ENCODE measurements around the gene CEACAM20.
"Not testable (repeated sequence)": the region's sequence is repeated elsewhere in the genome, so short reads cannot be mapped to it uniquely, and the experiment has no call there.

CEACAM20 gene

GRCh38 chr19:44549507-44549906 lies 20.0 kb upstream of the CEACAM20 start:
- no peak overlapping the region for H3K4me3 ChIP-seq
- 0 out of 2 replicates have a peak, but pooled peaks cover 6% of the 10 kb centered on the region for H3K4me1 ChIP-seq
- no peak overlapping the region for H3K27ac ChIP-seq
- no peak for TF ChIP-seq Cebpa-rat (IDR thresholded peaks at IDR 0.05)
- H3K27me3 ChIP-seq: no peaks in the 10 kb centered on the region
- peaks cover 20% of the 10 kb centered on the region for H3K9me3 ChIP-seq
- no peak overlapping the region for H3K9ac ChIP-seq
- H3K36me3 ChIP-seq: no peaks in the 10 kb centered on the region
- no peaks in the 10 kb centered on the region for H4K20me1 ChIP-seq
- H3K4me2 ChIP-seq: no peak overlapping the region

- Histone ChIP-seq H3K36me3 (no peaks in the 10 kb centered on the region), H3K4me3 (no peak overlapping the region), H4K20me1 (no peaks in the 10 kb centered on the region), H3K9me3 (peaks cover 20% of the 10 kb centered on the region), H3K27ac (no peak overlapping the region), H3K4me2 (no peak overlapping the region), H3K9ac (no peak overlapping the region), H3K27me3 (no peaks in the 10 kb centered on the region), H3K4me1 (0 out of 2 replicates have a peak, but pooled peaks cover 4% of the 10 kb centered on the region)
- TF ChIP-seq Cebpa-rat (IDR thresholded peaks at IDR 0.05): no peak
Observed at GRCh38 chr19:44548736-44549135, 19.3 kb upstream of the CEACAM20 start.

- Histone ChIP-seq H3K27ac (no peak overlapping the region), H3K9me3 (peaks cover 7% of the 10 kb centered on the region), H3K36me3 (no peaks in the 10 kb centered on the region), H3K27me3 (no peaks in the 10 kb centered on the region), H3K9ac (no peak overlapping the region), H4K20me1 (no peaks in the 10 kb centered on the region), H3K4me2 (no peak overlapping the region), H3K4me3 (no peak overlapping the region), H3K4me1 (no peaks in the 10 kb centered on the region)
- no peak for TF ChIP-seq Cebpa-rat (IDR thresholded peaks at IDR 0.05)
Observed at GRCh38 chr19:44544031-44544430, 14.6 kb upstream of the CEACAM20 start.

GRCh38 chr19:44542671-44543070 lies 13.2 kb upstream of the CEACAM20 start:
- no peaks in the 10 kb centered on the region for H3K4me1 ChIP-seq
- no peaks in the 10 kb centered on the region for H3K27me3 ChIP-seq
- no peaks in the 10 kb centered on the region for H3K36me3 ChIP-seq
- no peak overlapping the region for H3K27ac ChIP-seq
- no peak overlapping the region for H3K9ac ChIP-seq
- no peak for TF ChIP-seq Cebpa-rat (IDR thresholded peaks at IDR 0.05)
- no peak overlapping the region for H3K4me3 ChIP-seq
- no peaks in the 10 kb centered on the region for H4K20me1 ChIP-seq
- peaks cover 4% of the 10 kb centered on the region for H3K9me3 ChIP-seq
- H3K4me2 ChIP-seq: no peak overlapping the region

GRCh38 chr19:44540736-44541135 lies 11.3 kb upstream of the CEACAM20 start:
- peaks cover 3% of the 10 kb centered on the region for H3K9me3 ChIP-seq
- no peaks in the 10 kb centered on the region for H3K4me1 ChIP-seq
- TF ChIP-seq Cebpa-rat (IDR thresholded peaks at IDR 0.05): no peak
- no peaks in the 10 kb centered on the region for H3K27me3 ChIP-seq
- no peaks in the 10 kb centered on the region for H3K36me3 ChIP-seq
- no peak overlapping the region for H3K4me3 ChIP-seq
- no peak overlapping the region for H3K9ac ChIP-seq
- H3K27ac ChIP-seq: no peak overlapping the region
- no peak overlapping the region for H3K4me2 ChIP-seq
- H4K20me1 ChIP-seq: no peaks in the 10 kb centered on the region

GRCh38 chr19:44539991-44540390 lies 10.5 kb upstream of the CEACAM20 start:
- H3K9ac ChIP-seq: no peak overlapping the region
- no peak for TF ChIP-seq Cebpa-rat (IDR thresholded peaks at IDR 0.05)
- no peak overlapping the region for H3K27ac ChIP-seq
- peaks cover 10% of the 10 kb centered on the region for H3K9me3 ChIP-seq
- no peaks in the 10 kb centered on the region for H3K27me3 ChIP-seq
- no peak overlapping the region for H3K4me2 ChIP-seq
- H4K20me1 ChIP-seq: no peaks in the 10 kb centered on the region
- H3K4me3 ChIP-seq: no peak overlapping the region
- H3K4me1 ChIP-seq: no peaks in the 10 kb centered on the region
- H3K36me3 ChIP-seq: no peaks in the 10 kb centered on the region

- Histone ChIP-seq H4K20me1 (no peaks in the 10 kb centered on the region), H3K9me3 (peaks cover 12% of the 10 kb centered on the region), H3K36me3 (no peaks in the 10 kb centered on the region), H3K4me1 (no peaks in the 10 kb centered on the region), H3K9ac (no peak overlapping the region), H3K4me3 (no peak overlapping the region), H3K27ac (no peak overlapping the region), H3K27me3 (no peaks in the 10 kb centered on the region), H3K4me2 (no peak overlapping the region)
- TF ChIP-seq Cebpa-rat (IDR thresholded peaks at IDR 0.05): no peak
Observed at GRCh38 chr19:44539236-44539826, 9.9 kb upstream of the CEACAM20 start.

GRCh38 chr19:44535361-44535760 lies 5.9 kb upstream of the CEACAM20 start:
- H3K9ac ChIP-seq, H3K4me3 ChIP-seq: not testable (repeated sequence)

GRCh38 chr19:44532819-44533218 lies 3.3 kb upstream of the CEACAM20 start:
- H3K4me3 ChIP-seq: no peak overlapping the region
- no peaks in the 10 kb centered on the region for H3K27me3 ChIP-seq
- no peak overlapping the region for H3K27ac ChIP-seq
- no peak for TF ChIP-seq Cebpa-rat (IDR thresholded peaks at IDR 0.05)
- H3K9ac ChIP-seq: no peak overlapping the region
- H3K4me2 ChIP-seq: no peak overlapping the region
- H3K4me1 ChIP-seq: no peaks in the 10 kb centered on the region
- H4K20me1 ChIP-seq: no peaks in the 10 kb centered on the region
- H3K9me3 ChIP-seq: peaks cover 12% of the 10 kb centered on the region
- H3K36me3 ChIP-seq: no peaks in the 10 kb centered on the region

More at GRCh38 chr19:44535361-44535760, 5.9 kb upstream of the CEACAM20 start:
- not testable (repeated sequence) for H4K20me1 ChIP-seq, H3K27me3 ChIP-seq, H3K27ac ChIP-seq, H3K4me1 ChIP-seq, H3K4me2 ChIP-seq, H3K36me3 ChIP-seq
- peaks cover 12% of the 10 kb centered on the region for H3K9me3 ChIP-seq

- H3K9me3 ChIP-seq: peaks cover 10% of the 10 kb centered on the region
- H3K27me3 ChIP-seq: no peaks in the 10 kb centered on the region
- no peaks in the 10 kb centered on the region for H3K4me1 ChIP-seq
- H3K4me2 ChIP-seq: no peak overlapping the region
- no peaks in the 10 kb centered on the region for H4K20me1 ChIP-seq
- H3K36me3 ChIP-seq: no peaks in the 10 kb centered on the region
- no peak overlapping the region for H3K27ac ChIP-seq
- no peak overlapping the region for H3K9ac ChIP-seq
- no peak overlapping the region for H3K4me3 ChIP-seq
- TF ChIP-seq Cebpa-rat (IDR thresholded peaks at IDR 0.05): no peak
Observed at GRCh38 chr19:44530777-44531176, 1.3 kb upstream of the CEACAM20 start.

- no peaks in the 10 kb centered on the region for H3K36me3 ChIP-seq
- TF ChIP-seq Cebpa-rat (IDR thresholded peaks at IDR 0.05): no peak
Observed at GRCh38 chr19:44527554-44527953, 1.9 kb downstream of the CEACAM20 start.

More at GRCh38 chr19:44527554-44527953, 1.9 kb downstream of the CEACAM20 start:
- Histone ChIP-seq H4K20me1 (no peaks in the 10 kb centered on the region), H3K9ac (no peak overlapping the region), H3K4me3 (no peak overlapping the region), H3K9me3 (0 out of 2 replicates have a peak, but pooled peaks cover 2% of the 10 kb centered on the region), H3K4me1 (no peaks in the 10 kb centered on the region), H3K27ac (no peak overlapping the region), H3K27me3 (no peaks in the 10 kb centered on the region), H3K4me2 (no peak overlapping the region)
